ENCODE measurements around the gene NEK1.

DNA sequence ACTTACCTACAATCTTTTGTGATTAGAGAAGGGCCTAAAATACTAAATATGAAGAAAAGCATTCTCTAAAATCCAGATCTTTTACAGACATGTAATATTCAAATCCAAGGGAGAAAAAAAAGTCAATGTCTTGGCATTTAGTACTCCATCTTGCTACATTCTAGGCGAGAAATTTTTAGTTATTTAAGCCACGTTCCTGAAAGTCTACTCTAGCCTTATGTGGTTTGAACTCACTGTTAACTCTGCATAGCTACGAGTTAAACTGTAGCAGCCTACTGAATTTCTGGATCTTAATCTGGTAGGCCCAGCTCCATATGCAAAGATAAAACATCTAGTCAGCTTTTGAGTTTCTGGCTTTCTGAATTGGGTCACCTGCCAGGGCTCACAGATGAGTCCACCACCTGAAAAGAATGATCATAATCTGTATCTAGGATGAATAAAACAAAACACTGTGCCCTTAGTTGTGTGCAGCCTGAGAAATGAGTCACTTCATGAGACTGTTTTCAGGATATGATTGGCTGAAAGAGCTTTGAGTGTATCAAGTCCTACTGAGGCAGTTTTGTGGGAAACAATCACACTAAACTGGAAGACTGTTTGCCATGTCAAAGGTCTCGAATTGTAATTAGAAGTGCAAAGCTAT, 3.2 kb upstream of the NEK1 start:
- TF ChIP-seq, protein P1, sequence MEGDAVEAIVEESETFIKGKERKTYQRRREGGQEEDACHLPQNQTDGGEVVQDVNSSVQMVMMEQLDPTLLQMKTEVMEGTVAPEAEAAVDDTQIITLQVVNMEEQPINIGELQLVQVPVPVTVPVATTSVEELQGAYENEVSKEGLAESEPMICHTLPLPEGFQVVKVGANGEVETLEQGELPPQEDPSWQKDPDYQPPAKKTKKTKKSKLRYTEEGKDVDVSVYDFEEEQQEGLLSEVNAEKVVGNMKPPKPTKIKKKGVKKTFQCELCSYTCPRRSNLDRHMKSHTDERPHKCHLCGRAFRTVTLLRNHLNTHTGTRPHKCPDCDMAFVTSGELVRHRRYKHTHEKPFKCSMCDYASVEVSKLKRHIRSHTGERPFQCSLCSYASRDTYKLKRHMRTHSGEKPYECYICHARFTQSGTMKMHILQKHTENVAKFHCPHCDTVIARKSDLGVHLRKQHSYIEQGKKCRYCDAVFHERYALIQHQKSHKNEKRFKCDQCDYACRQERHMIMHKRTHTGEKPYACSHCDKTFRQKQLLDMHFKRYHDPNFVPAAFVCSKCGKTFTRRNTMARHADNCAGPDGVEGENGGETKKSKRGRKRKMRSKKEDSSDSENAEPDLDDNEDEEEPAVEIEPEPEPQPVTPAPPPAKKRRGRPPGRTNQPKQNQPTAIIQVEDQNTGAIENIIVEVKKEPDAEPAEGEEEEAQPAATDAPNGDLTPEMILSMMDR (IDR thresholded peaks at IDR 0.05): no peak
- no peak for TF ChIP-seq POLR2A (IDR thresholded peaks at IDR 0.05)
